Brain microvascular endothelial cell (primary cell): Measurements from ENCODE around the gene CPAMD8.

Source experiments
- DNase-seq: peaks from one replicate; pipeline ENCODE4 v3.0.0-alpha.2; 2020
- H3K27ac ChIP-seq: fragments of 250-450 bp; sonication (Bioruptor Pico); 2 replicates; pipeline ENCODE4 v1.5.1; 2020; ENCODE audit warnings: mild to moderate bottlenecking, moderate library complexity
- H3K27me3 ChIP-seq: fragments of 250-450 bp; sonication (Bioruptor Pico); replicated peaks from 2 replicates; pipeline ENCODE4 v1.5.1; 2020; ENCODE audit warnings: mild to moderate bottlenecking
- H3K36me3 ChIP-seq: fragments of 250-450 bp; sonication (Bioruptor Pico); replicated peaks from 2 replicates; pipeline ENCODE4 v1.5.1; 2020; ENCODE audit warnings: mild to moderate bottlenecking
- H3K4me3 ChIP-seq: 2 replicates; pipeline ENCODE4 v1.5.1; 2011; ENCODE audit warnings: low read depth, mild to moderate bottlenecking, control low read depth, low read length, moderate library complexity
- CTCF ChIP-seq: IDR thresholded peaks from 2 replicates; pipeline ENCODE4 v1.5.1; 2011; ENCODE audit warnings: low read depth, mild to moderate bottlenecking, moderate library complexity, low read length, control low read depth, inconsistent platforms; ENCODE audit errors: missing control alignments
- in situ Hi-C: cut with HindIII; loops from 2 replicates; pipeline ENCODE4 v1.10.0; 2017; ENCODE audit warnings: low sequenced_read_pairs, low pct_ligation_motif_present

Gene CPAMD8

GRCh38 chr19:16898361-16899015, 128.1 kb downstream of the CPAMD8 start:
- in situ Hi-C loops: no loop called here
- Histone ChIP-seq H3K27ac (no peak overlapping the region), H3K36me3 (no peaks in the 10 kb centered on the region), H3K4me3 (no peak overlapping the region), H3K27me3 (no peaks in the 10 kb centered on the region)
- TF ChIP-seq CTCF: no peak
- DNase-seq: no peak

- no peak for TF ChIP-seq CTCF
- no peaks in the 10 kb centered on the region for H3K36me3 ChIP-seq
- H3K4me3 ChIP-seq: peak overlapping the region; percentile 56
- H3K27me3 ChIP-seq: no peaks in the 10 kb centered on the region
- no peak overlapping the region for H3K27ac ChIP-seq
- in situ Hi-C loops: no loop called here
- DNase-seq: no peak
Measured at GRCh38 chr19:16897856-16898161, 128.8 kb downstream of the CPAMD8 start.

GRCh38 chr19:16897029-16897855, 129.4 kb downstream of the CPAMD8 start:
- peak; percentile 91 for DNase-seq
- H3K27ac ChIP-seq: no peak overlapping the region
- no peaks in the 10 kb centered on the region for H3K36me3 ChIP-seq
- no peak for TF ChIP-seq CTCF
- peak overlapping the region; percentile 56 for H3K4me3 ChIP-seq
- in situ Hi-C loops: no loop called here
- H3K27me3 ChIP-seq: no peaks in the 10 kb centered on the region

- H3K27ac ChIP-seq: no peak overlapping the region
- no peak for DNase-seq
- in situ Hi-C loops: no loop called here
Measured at GRCh38 chr19:16896146-16897028, 130.2 kb downstream of the CPAMD8 start.

More at GRCh38 chr19:16896146-16897028, 130.2 kb downstream of the CPAMD8 start:
- TF ChIP-seq CTCF: no peak
- no peaks in the 10 kb centered on the region for H3K27me3 ChIP-seq
- no peaks in the 10 kb centered on the region for H3K36me3 ChIP-seq
- H3K4me3 ChIP-seq: peak overlapping the region; percentile 43
